HG02610 (cell line): Measurements from ENCODE around the gene DNAJC11.

Experiments
- ATAC-seq: cut with Tn5 transposase; IDR thresholded peaks from one replicate; pipeline ENCODE4 v1.9.1; 2021; ENCODE audit warnings: mild to moderate bottlenecking, moderate library complexity; ENCODE audit not compliant: unreplicated experiment

DNAJC11 gene

DNA sequence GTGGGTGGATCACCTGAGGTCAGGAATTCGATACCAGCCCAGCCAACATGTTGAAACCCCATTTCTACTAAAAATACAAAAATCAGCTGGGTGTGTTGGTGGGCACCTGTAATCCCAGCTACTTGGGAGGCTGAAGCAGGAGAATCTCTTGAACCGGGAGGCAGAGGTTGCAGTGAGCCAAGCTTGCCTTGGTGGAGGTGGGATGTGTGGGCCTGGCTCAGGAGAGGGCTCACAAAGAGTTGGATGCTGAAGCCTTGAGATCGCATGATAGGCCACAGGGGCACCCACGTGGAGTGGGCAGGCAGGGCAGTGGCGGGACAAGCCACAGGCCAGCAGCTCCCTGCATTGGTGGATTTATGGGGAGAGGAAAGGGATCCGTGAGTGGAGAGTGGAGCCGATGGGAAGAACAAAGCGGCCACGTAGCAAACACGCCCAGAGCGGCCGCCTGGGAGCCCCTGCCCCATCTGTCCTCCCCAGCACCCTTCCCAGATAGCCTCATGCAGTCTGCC lies 72.6 kb downstream of the DNAJC11 start:
- ATAC-seq = no peak

DNA sequence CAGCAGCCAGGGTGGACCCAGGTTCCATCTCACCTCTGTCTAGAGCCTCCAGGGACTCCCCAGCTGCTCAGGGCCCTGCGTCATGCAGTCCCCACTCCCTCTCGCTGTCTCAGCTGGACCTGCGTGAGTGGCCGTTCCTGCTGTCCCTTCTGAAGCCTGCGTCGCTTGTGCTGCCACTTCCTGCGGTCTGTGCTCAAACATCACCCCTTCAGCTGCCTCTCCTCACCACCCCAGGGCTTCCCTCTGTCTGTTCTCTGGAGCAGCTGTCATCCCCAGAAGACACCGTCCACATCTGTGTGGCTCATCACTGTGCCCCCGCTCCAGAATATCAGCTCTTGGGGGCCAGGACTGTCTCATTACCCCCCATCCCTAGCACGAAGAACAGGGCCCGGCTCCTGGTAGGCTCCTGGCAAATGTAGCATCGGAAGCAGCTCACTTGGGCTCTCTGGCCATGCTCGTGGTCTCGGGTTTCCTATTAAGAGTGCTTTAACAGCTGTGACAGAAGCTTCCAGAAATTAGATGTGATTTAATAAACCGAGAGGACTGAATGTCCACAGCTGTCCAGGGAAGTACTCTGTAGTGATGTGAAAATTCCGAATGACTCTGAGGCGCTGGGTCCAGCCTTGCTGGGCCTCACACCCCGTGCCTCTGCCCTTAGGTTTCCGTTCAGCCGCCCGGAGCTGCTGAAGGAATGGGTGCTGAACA lies 73.6 kb downstream of the DNAJC11 start:
- no peak for ATAC-seq

DNA sequence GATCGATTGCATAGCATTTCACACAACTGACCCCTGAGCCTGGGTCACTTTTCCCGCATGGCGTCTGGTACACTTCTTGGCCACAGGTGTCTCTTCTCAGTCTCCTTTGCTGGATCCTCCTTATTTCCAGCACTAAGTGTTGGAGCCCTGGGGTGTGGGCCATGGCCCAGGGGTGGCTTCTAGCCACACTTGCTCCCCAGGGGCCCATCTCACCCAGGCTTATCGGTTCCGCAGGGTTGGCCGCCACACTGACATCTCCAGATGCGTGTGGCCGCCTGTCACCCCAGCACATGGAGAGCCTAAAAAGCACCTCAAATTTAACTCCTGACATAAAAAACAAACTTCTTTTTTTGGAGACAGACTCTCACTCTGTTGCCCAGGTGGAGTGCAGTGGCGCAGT lies 74.6 kb downstream of the DNAJC11 start:
- ATAC-seq = no peak

DNA sequence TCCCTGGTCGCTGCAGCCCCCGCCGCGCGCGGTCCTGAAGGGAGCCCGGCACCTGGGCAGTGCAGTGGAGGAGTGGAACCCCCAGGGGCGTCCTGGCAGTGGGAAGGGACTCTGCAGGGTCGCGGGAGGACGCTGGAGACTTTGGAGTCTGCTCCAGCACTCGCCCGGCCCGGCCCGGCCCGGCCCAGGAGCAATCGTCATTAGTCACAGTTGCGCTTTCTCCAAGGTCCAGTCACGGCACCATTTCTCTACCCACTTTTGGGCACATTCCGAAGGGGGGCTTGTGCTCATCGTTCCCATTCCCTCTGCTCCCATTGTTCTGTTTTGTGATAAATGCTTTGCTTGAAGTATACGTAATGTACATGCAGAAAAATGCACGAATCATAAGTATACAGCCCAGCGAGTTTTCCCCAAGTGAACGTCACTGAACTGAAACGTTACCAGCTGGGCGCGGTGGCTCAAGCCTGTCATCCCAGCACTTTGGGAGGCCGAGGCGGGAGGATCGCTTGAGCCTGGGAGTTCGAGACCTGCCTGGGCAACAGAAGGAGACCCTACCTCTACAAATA lies 75.9 kb downstream of the DNAJC11 start:
- no peak for ATAC-seq

DNA sequence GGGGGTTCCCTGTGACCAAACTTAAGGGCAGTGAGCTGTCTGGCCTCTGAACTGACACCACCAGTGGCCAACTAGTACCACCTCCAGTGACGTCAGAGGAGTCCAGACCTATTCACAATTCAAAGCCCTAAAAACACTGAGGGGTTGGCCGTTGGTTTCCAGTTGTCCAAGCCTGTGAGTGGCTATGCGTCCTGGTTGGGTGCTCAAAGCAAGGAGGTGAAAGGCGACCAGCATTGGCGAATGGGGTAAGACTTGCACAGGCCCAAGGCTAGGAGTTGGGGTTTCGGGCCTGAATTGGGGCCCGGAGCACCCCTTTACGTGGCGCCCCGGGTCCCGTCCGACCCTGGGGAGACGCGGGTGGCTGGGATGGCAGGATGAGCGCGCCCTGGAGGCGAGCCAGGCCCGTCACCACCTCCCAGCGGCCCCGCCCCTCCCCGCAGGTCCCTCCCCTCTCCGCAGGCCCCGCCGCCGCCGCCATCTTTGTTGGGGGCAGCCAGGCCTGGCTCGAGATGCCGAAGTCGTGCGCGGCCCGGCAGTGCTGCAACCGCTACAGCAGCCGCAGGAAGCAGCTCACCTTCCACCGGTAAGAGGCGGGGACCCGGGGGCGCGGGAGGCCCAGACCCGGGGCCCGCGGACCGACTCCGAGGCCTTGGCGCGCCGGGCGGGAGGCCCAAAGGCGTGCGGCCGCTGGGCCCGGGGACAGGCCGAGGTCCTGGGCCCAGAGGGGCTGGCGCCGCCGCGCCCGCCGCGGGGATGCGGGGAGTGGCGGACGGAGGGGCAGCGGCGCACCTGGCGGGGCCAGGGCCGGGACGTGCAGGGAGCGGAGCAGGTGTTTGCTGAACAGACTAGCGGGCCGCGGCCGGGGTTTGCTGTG lies 76.7 kb downstream of the DNAJC11 start, which contains the start of gene THAP3:
Gene THAP3, plus strand, starts transcription at position 159 of the 874 bp plus-strand sequence. Its CDS starts 351 bp downstream, at position 510.
- ATAC-seq = peak; percentile 74

DNA sequence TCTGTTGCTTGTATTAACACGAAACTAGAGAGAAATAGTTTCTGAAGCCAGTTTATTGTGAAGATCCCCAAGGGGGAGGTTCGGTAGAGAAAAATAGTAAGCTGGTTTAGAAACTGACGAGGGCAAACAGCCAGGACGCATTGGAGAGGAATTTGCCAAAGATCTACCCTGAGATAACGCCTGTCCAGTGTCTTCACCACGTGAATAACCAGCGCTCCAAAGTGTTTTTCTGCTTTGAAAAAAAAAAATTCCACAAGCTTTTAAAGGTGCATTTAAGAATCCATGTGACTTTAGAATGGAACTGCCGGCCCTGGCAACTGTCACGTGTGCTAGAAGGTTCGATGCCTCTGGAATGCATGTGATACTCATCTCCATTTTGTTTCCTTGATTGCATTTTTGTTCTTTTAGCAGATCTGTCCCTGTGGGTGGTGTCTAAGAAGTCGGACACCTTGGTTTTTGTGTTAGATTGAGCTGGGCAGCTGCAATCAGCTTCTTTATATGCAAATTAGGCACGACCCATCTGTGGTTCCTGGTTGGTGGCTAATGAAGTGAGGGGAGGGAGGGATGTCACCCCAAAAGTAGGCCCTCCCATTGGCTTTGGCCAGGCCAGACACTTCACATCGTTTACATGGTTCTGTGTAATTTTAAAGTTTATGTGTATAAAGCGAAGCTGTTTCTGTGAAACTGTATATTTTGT lies 78.2 kb downstream of the DNAJC11 start:
- no peak for ATAC-seq

DNA sequence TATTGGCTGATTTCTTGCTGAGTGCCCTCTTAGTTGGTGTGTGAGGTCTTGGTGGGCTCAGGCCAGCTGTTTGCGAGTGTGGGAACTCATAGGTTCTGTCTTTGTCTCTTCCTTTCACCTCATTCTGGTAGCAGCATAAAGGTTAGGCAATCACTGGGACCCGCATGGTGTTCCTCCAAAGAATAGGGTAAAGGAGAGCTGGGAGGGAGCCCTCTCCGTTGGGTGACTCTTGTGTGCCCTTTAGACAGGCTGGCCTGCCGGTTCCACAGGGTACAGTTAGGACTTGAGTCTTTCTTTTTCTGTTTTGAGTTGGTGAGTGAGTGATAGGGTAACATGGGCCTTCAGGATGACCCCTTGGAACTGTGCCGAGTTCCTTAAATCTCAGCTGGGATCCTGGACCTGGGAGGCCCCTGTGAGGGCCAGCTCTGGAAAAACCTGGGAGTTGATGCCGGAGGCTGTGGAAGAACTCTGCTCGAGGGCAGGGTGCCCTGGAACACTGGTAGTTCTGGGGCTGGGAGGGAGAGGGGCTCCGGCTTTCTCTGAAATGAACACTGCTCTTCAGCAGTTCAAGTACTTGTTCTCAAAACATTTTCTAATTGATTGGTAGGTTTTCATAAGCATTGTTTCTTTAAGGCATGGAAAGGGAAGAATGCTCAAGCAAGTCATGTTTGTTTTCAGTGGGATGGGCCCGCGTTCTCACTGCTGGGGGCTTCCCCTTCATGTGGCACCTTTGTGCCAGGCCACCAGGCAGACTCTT lies 79.0 kb downstream of the DNAJC11 start:
- no peak for ATAC-seq

DNA sequence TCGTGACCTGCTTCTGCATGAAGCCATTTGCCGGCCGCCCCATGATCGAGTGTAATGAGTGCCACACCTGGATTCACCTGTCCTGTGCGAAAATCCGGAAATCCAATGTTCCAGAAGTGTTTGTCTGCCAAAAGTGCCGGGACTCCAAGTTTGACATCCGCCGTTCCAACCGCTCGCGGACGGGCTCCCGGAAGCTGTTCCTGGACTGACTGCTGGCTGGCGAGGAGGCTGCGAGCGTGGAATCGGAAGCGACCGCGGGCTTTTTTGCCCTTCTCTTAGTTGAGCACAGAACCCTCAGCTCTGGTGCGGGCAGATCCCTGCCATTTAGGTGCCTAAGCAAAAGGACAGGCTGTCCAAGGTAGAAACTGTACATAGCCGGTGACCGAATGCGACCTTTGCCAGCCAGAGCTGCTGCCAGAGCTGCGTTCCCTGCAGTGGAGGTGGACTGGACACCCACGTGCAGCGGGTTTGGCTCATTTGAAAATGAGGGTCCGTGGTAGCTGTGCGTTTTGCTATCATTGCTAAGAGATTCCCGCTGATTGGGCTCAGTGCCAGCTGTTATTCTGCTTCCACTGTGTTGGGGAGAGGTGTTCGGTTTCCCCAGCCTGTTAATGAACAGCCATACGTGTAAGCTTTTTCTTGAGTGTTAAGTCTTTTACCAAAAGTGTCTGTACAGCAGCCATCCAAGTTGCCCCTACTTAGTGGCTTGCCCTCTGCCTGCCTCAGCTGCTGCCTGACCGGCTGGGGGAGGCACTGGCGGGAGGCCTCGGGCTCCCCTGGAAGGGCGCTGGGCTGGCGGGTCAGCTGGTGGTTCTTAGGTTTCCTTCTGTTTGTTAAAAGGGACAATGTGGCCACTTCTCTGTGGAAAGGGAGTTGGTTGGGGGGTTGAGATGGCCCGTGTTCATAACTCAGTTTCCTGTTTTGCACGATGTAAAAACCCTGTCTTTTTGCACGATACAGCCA lies 79.9 kb downstream of the DNAJC11 start:
- ATAC-seq = no peak

DNA sequence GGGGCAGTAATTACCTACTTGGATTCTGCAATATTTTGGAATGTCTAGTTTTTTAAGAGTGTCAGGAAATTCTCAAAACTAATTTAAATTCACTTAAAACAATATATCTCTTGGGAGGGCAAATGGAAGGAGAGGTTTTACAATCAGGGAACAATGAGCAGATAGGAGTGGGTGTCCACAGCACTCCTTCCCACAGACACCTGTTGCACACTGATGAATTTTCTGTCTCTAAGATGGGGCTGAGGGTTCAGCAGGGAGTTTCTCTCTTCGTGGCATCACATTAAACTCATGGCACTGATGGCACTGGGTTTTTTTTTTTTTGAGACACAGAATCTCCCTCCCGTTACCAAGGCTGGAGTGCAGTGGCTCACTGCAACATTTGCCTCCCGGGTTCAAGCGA lies 82.6 kb downstream of the DNAJC11 start:
- no peak for ATAC-seq

DNA sequence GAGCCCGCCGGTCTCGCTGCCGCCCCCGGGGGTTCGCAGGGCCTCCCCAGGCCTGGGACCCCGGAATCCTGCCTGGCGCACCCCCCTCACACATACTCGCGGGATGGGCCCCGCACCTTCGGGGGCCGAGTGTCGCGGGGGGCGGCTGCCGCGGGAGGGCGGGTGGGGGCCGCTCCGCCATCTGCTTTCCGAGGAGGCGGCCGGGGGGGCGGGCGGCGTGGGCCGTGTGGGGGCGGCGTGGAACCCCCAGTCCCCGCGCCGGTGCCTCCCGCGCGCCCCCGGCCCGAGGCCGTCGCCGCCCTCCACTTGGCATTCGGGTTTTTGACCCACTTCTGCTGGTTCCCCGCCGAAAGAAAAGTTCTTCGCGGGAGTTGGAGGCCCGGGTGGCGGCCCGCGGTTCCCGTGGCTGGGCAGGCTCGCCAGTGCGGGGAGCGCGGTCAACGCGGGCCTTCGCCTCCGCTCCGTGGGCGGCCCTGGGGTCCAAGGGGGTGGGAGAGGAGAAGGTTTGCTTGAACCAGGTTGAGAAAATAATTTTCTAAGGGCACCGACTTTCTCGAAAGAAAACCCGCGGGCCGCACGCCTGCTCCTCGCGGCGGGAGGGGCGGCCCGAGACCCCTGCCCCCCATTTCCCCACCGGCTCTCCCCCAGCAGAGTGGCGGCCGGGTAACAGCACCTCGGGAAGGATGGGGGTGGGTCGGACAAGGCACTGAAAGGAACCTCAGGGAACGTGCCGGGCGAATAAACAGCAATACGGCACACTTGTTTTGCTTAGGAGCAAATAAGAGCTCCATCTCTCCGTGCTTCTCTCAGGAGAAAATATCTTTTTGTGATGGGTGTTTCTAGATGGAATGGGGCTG lies 86.5 kb downstream of the DNAJC11 start:
- ATAC-seq = no peak

DNA sequence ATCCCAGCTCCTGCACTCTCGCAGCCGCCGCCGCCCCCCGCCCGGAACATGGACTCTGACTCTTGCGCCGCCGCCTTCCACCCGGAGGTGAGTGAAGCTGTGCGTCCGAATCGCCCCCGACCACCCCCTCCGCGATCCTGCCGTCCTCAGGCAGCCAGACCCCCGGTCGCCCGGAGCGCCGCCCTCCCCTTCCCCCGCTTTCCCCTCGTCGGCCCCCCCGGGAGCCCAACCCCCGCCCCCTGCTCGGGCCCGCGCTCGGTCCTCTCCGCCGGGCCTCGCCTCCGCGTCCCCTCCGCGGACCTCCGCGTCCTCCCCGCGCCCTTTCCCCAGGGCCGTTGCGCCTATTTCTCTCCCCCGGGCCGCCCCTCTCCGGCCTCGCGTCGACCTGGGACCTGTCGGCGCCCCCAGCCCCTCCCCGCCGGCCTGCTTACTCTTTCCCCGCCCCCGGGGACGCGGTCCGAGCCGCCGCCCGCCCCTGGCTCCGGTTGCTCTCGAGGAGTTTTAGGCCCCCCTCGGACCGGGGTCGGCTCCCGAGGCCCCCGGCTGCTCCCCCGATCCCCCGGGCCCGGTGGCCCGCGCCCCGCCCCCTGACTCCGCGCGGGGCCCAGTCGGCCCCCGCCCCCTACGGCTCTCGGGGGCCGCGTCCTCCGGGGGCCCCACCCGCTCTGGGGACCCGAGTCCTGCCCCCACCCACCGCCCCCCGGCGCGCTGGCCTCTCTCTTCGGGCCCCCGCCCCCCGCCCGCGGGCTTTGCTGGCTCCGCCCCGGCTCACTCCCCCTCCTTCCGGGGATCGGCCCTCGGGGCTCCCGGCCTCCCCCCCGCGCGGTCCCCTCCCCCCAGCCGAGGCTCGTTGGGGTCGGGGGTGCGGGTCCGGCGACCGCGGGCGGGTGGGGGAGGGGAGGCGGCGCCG lies 87.3 kb downstream of the DNAJC11 start:
- ATAC-seq = no peak

DNA sequence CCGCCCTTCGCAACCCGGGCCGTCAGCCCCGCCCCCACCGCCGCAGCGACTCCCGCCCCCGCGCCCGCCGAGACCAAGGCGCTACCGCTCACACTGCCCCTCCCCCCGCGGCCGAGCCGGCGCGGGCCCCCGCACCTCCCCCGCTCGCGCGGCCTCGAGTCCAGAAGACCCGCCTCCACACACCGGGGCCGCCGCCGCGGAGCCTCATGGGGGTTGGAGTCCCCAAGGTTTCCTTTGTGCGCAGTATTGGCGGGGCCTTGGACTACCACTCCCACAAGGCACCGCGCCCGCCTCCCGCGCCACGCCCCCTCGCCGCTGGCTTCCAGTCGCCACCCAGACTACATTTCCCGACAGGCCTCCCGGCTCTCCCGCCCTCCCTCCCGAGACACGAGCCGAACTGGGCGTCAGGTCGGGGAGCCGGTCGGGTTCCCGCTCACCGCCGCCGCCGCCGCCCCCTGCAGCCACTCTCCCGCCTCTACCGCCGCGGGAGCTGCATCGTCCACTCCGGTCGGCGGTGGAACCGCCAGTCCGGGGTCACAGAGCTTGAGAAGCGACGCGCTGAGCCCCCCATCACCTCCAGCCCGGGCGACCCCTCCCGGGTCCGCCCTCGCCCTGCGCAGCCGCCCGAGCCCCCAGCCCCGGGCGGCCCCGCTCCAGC lies 88.1 kb downstream of the DNAJC11 start, which contains the start of gene PHF13:
Gene PHF13, plus strand, starts transcription at position 371 of the 658 bp plus-strand sequence. CDS start 336 bp downstream, outside the sequence.
- peak; percentile 90 for ATAC-seq

DNA sequence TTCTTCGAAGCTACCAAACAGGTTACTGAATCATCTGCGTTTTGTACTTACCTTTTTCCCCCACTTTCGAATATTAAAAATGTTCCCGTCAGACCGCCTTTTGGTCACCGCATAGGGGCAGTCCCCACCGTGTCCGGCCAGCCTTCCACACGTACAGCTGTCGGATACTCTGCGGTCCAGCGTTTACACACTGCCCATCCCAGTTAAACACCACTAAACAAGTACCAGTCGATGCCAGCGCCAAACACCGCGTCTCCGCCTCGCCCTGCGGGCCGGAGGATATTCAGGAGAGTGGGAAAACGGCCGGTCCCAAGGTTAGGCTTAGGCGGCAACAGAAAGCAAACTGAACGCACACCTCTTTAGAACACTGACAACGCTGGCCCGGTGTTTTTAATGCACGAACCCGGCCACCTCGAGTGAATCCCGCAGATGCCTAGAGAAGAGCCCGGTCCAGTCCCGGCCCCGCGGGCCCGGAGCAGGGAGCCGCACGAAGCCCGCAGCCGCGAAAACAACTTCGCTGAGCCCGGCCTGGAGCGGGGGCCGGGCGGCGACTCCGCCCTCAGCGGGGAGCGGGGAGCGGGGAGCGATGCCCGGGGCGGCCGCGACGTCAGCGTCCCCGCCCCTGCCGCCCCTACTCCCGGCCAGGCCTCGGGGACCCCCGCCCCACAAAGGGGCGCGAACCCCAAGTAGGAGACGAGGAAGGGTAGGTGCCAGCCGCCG lies 88.8 kb downstream of the DNAJC11 start:
- ATAC-seq = peak; percentile 31

DNA sequence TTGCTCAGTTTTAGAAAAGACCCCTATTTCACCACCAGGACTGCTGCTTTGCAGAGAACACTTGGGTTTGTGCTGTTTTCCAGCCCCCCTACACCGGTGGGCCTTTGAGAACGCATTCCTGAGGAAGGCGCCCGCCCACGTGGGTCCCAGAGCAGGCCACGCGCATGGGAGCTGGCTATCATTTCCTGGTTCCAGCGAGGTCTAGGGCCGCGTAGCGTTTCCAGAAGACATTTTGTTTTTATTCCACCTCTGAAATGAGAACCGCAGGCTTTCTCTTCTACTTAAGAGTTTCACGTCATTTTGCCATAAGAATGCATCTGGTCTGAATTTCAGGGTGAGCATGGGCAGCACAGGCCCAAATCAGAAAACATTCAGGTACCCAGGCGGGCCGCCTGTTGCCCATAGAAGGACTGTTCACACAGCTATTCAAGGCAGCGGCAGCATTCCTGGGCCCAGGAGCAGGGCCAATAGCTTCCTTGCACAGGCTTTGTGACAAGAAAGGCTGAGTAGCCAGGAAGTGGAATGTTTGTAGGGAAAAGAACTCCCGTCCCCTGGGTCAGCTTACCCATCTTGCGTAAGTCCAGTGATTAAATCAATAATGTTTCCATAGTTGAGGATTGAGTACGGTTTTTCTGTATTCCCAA lies 97.6 kb downstream of the DNAJC11 start:
- no peak for ATAC-seq

DNA sequence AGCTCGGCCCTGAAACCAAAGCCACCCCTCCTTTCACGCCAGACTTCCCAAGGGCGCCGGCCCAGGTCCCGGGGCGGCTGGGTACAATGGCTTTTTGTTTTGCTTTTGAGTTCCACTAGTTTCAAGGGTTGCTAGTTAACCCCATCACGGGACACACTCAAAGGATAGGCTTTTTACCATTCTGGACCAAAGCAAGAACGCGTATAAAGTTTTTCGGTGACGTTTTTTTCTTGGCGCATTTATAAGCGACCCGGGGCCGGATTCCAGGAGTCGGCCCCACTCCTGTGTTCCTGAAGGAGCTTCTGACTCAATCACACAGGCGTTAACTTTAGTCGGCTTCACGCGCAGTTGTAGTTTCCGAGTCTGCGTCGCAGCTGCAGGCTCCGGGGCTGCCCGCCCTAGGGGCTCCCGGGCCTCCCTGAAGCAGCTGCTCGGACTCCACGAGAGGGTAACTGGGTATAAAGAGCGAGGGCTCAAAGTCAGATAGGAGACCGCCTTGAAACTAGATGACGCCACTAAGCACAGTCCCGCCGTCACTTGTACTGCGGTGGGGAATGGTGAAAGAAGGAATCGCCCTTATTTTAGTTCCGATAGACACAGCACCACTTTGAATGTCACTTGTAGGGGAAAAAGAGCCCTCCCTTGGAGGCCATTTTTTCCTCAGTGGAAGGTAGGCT lies 98.2 kb downstream of the DNAJC11 start:
- ATAC-seq = peak; percentile 15
